Gastroesophageal sphincter (tissue), 4 donors: ENCODE data around the gene MCTP1. TPM values are rescaled to one million over a fixed set of nuclear protein-coding genes. Genes with fewer than 3 reads are reported as not detected.
"Not testable (repeated sequence)": the region's sequence is repeated elsewhere in the genome, so short reads cannot be mapped to it uniquely, and the experiment has no call there.

Source experiments
- ATAC-seq: fragments of 150-250 bp; one replicate; pipeline ENCODE4 v1.9.1; 2016; ENCODE audit warnings: mild to moderate bottlenecking, moderate library complexity
- H3K27ac ChIP-seq, 4 donors: fragments of 200-600 bp; sonication (generic) in 3 of 4; 1 replicate in 3 of 4; 2 replicates in 1 of 4; pipeline ENCODE4 v1.5.1; 2016 to 2019
- H3K27me3 ChIP-seq: fragments of 200-600 bp; sonication (generic); one replicate; pipeline ENCODE4 v1.5.1; 2019
- H3K36me3 ChIP-seq, 2 donors: fragments of 200-600 bp; sonication (generic); one replicate each; pipeline ENCODE4 v1.5.1; 2019; ENCODE audit warnings: control low read depth in 1 of 2
- H3K4me1 ChIP-seq, 3 donors: fragments of 200-600 bp; sonication (generic); 1 replicate in 2 of 3; 2 replicates in 1 of 3; pipeline ENCODE4 v1.5.1; 2016 to 2019; ENCODE audit warnings: control low read depth in 2 of 3
- H3K4me3 ChIP-seq, 2 donors: fragments of 200-600 bp; sonication (generic); one replicate each; pipeline ENCODE4 v1.5.1; 2019; ENCODE audit warnings: mild to moderate bottlenecking in 1 of 2, moderate library complexity in 1 of 2
- H3K9me3 ChIP-seq, 3 donors: fragments of 200-600 bp; sonication (generic); one replicate each; pipeline ENCODE4 v1.5.1; 2017 to 2019; ENCODE audit warnings: control low read depth in 2 of 3
- CTCF ChIP-seq, 4 experiments: fragments of 200-600 bp in 2 of 4; fragments of 450-650 bp in 2 of 4; sonication (generic) in 1 of 4; IDR thresholded peaks; one replicate each; pipeline ENCODE4 v1.5.1; 2017 to 2019; ENCODE audit warnings: antibody characterized with exemption in 4 of 4, mild to moderate bottlenecking in 2 of 4, moderate library complexity in 2 of 4
- EP300 ChIP-seq: sonication (generic); formaldehyde crosslinking; IDR thresholded peaks from one replicate; pipeline ENCODE4 v1.6.1; 2017; ENCODE audit warnings: antibody characterized with exemption, mild to moderate bottlenecking
- POLR2A ChIP-seq, 2 donors: fragments of 450-650 bp; IDR thresholded peaks; one replicate each; pipeline ENCODE4 v1.6.1; 2017; ENCODE audit warnings: antibody characterized with exemption in 2 of 2, mild to moderate bottlenecking in 2 of 2, moderate library complexity in 1 of 2
- POLR2AphosphoS5 ChIP-seq: sonication (generic); formaldehyde crosslinking; IDR thresholded peaks from one replicate; pipeline ENCODE4 v1.6.1; 2017; ENCODE audit warnings: antibody characterized with exemption
- WGBS, 2 donors: methylation state at CpG; one replicate each; pipeline ENCODE4 v1.1.5; 2018; ENCODE audit warnings: low coverage in 1 of 2; 5-methylcytosine and 5-hydroxymethylcytosine counted together
- total RNA-seq, 4 donors: library from RNA; depleted of rRNA; stranded (reverse); fragments of >200 nt; gene quantifications; one replicate each; pipeline ENCODE4 v1.1.0, GENCODE V29; 2016

Gene MCTP1
- total RNA-seq, 4 donors from 2014 or later: 13.5 to 57.6 (median 21.9) TPM

GRCh38 chr5:94967525-94967924 lies 317.4 kb downstream of the MCTP1 start:
- Histone ChIP-seq H3K27ac (no peak overlapping the region), H3K36me3 (no peaks in the 10 kb centered on the region), H3K9me3 (peaks cover 0 to 9% (median 0%) of the 10 kb centered on the region in 3 donors), H3K4me1 (no peaks in the 10 kb centered on the region), H3K27me3 (no peaks in the 10 kb centered on the region), H3K4me3 (no peak overlapping the region)
- WGBS, 2 donors: 69 to 77% methylated on average over 2 to 6 of the region's 6 CpGs
- ATAC-seq: no peak
- TF ChIP-seq POLR2AphosphoS5: no peak
- no peak for TF ChIP-seq EP300
- TF ChIP-seq CTCF (IDR thresholded peaks at IDR 0.05): no peak
- TF ChIP-seq POLR2A (IDR thresholded peaks at IDR 0.05): no peak

- not testable (repeated sequence) for H3K27me3 ChIP-seq, ATAC-seq, H3K4me3 ChIP-seq, H3K27ac ChIP-seq, H3K36me3 ChIP-seq, H3K4me1 ChIP-seq
- H3K9me3 ChIP-seq: peaks cover 0 to 26% (median 0%) of the 10 kb centered on the region in 3 donors
- WGBS, 2 donors: 69 to 76% methylated on average over 2 of the region's 2 CpGs
These were observed 325.6 kb downstream of the MCTP1 start for GRCh38 chr5:94959279-94959678.

- Histone ChIP-seq H3K4me1 (no peaks in the 10 kb centered on the region), H3K4me3 (no peak overlapping the region), H3K27me3 (no peaks in the 10 kb centered on the region), H3K9me3 (no peaks in the 10 kb centered on the region), H3K36me3 (no peaks in the 10 kb centered on the region), H3K27ac (no peak overlapping the region)
- no peak for TF ChIP-seq POLR2AphosphoS5
- no peak for TF ChIP-seq POLR2A (IDR thresholded peaks at IDR 0.05)
- TF ChIP-seq CTCF (IDR thresholded peaks at IDR 0.05): no peak
- no peak for TF ChIP-seq EP300
- 31 to 37% methylated on average over 2 of the region's 2 CpGs for WGBS, 2 donors
- ATAC-seq: peak; percentile 41
These were observed 339.2 kb downstream of the MCTP1 start for GRCh38 chr5:94945656-94946055.

GRCh38 chr5:94944160-94944559 lies 340.7 kb downstream of the MCTP1 start:
- H3K36me3 ChIP-seq: no peaks in the 10 kb centered on the region
- H3K27me3 ChIP-seq: no peaks in the 10 kb centered on the region
- no peaks in the 10 kb centered on the region for H3K9me3 ChIP-seq
- no peak overlapping the region for H3K27ac ChIP-seq
- H3K4me1 ChIP-seq: no peaks in the 10 kb centered on the region
- no peak for ATAC-seq
- TF ChIP-seq CTCF (IDR thresholded peaks at IDR 0.05): no peak
- TF ChIP-seq POLR2AphosphoS5: no peak
- TF ChIP-seq POLR2A (IDR thresholded peaks at IDR 0.05): no peak
- TF ChIP-seq EP300: no peak
- no peak overlapping the region for H3K4me3 ChIP-seq

GRCh38 chr5:94941122-94941755 lies 343.7 kb downstream of the MCTP1 start:
- no peak overlapping the region for H3K4me3 ChIP-seq
- TF ChIP-seq POLR2A (IDR thresholded peaks at IDR 0.05) (no peak), POLR2AphosphoS5 (no peak), CTCF (IDR thresholded peaks at IDR 0.05) (no peak), EP300 (no peak)
- no peaks in the 10 kb centered on the region for H3K9me3 ChIP-seq
- H3K36me3 ChIP-seq: no peaks in the 10 kb centered on the region
- no peak for ATAC-seq
- H3K4me1 ChIP-seq: no peaks in the 10 kb centered on the region
- no peaks in the 10 kb centered on the region for H3K27me3 ChIP-seq
- H3K27ac ChIP-seq: no peak overlapping the region
- WGBS, 2 donors: 50 to 100% methylated on average over 1 of the region's 1 CpG
